H7 (cell line): ENCODE measurements around the gene NUAK1. TPM values are rescaled to one million over a fixed set of nuclear protein-coding genes. Genes with fewer than 3 reads are reported as not detected.
A peak's percentile ranks its signal among the peaks of the same experiment; 100 is the strongest.

ENCODE experiments used
- DNase-seq: peaks from one replicate; pipeline ENCODE4 v3.0.0; 2012
- H3K27me3 ChIP-seq: 2 replicates; pipeline ENCODE4 v1.6.0; 2011; ENCODE audit warnings: mild to moderate bottlenecking, low read length; ENCODE audit not compliant: control insufficient read depth, insufficient read depth
- H3K36me3 ChIP-seq: replicated peaks from 2 replicates; pipeline ENCODE4 v1.5.1; 2011; ENCODE audit warnings: low read length; ENCODE audit not compliant: control insufficient read depth, insufficient read depth
- H3K4me3 ChIP-seq: 2 replicates; pipeline ENCODE4 v1.5.1; 2011; ENCODE audit warnings: low read depth, mild to moderate bottlenecking, control low read depth, low read length, moderate library complexity; ENCODE audit not compliant: insufficient read depth
- total RNA-seq: library from RNA; depleted of rRNA; stranded (reverse); fragments of >200 nt; shearing (Covaris generic); gene quantifications from 2 replicates; pipeline ENCODE4 v1.2.3, GENCODE V29; 2014

The NUAK1 gene
- total RNA-seq, 1 experiment from 2014 or later = 23.1 TPM

- no peaks in the 10 kb centered on the region for H3K36me3 ChIP-seq
- no peak overlapping the region for H3K4me3 ChIP-seq
- no peaks in the 10 kb centered on the region for H3K27me3 ChIP-seq
- no peak for DNase-seq
These were observed 24.2 kb downstream of the NUAK1 start for GRCh38 chr12:106114447-106115068.

GRCh38 chr12:106113824-106114446 is 24.8 kb downstream of the NUAK1 start:
- Histone ChIP-seq H3K4me3 (no peak overlapping the region), H3K27me3 (no peaks in the 10 kb centered on the region), H3K36me3 (no peaks in the 10 kb centered on the region)
- DNase-seq = no peak

- no peaks in the 10 kb centered on the region for H3K27me3 ChIP-seq
- DNase-seq = no peak
- no peaks in the 10 kb centered on the region for H3K36me3 ChIP-seq
- H3K4me3 ChIP-seq = no peak overlapping the region
These were observed 25.3 kb downstream of the NUAK1 start for GRCh38 chr12:106113446-106113823.

GRCh38 chr12:106113042-106113441 is 25.7 kb downstream of the NUAK1 start:
- Histone ChIP-seq H3K27me3 (no peaks in the 10 kb centered on the region), H3K4me3 (no peak overlapping the region), H3K36me3 (no peaks in the 10 kb centered on the region)
- DNase-seq = no peak

GRCh38 chr12:106112145-106112821 is 26.5 kb downstream of the NUAK1 start:
- DNase-seq = no peak
- no peak overlapping the region for H3K4me3 ChIP-seq
- H3K27me3 ChIP-seq = no peaks in the 10 kb centered on the region
- H3K36me3 ChIP-seq = no peaks in the 10 kb centered on the region

- DNase-seq = no peak
- Histone ChIP-seq H3K4me3 (no peak overlapping the region), H3K27me3 (no peaks in the 10 kb centered on the region), H3K36me3 (no peaks in the 10 kb centered on the region)
These were observed 28.0 kb downstream of the NUAK1 start for GRCh38 chr12:106110626-106111300.

GRCh38 chr12:106109168-106109910 is 29.4 kb downstream of the NUAK1 start:
- H3K36me3 ChIP-seq = no peaks in the 10 kb centered on the region
- no peaks in the 10 kb centered on the region for H3K27me3 ChIP-seq
- no peak overlapping the region for H3K4me3 ChIP-seq
- DNase-seq = no peak

GRCh38 chr12:106108185-106108835 is 30.4 kb downstream of the NUAK1 start:
- DNase-seq = peak; percentile 47
- no peak overlapping the region for H3K4me3 ChIP-seq
- no peaks in the 10 kb centered on the region for H3K27me3 ChIP-seq
- H3K36me3 ChIP-seq = no peaks in the 10 kb centered on the region

GRCh38 chr12:106107566-106107965 is 31.2 kb downstream of the NUAK1 start:
- no peak overlapping the region for H3K4me3 ChIP-seq
- no peak for DNase-seq
- 0 out of 2 replicates have a peak, but pooled peaks cover 1% of the 10 kb centered on the region for H3K36me3 ChIP-seq
- no peaks in the 10 kb centered on the region for H3K27me3 ChIP-seq

- Histone ChIP-seq H3K36me3 (0 out of 2 replicates have a peak, but pooled peaks cover 1% of the 10 kb centered on the region), H3K4me3 (no peak overlapping the region), H3K27me3 (no peaks in the 10 kb centered on the region)
- DNase-seq = no peak
These were observed 31.9 kb downstream of the NUAK1 start for GRCh38 chr12:106106892-106107291.

GRCh38 chr12:106106061-106106566 is 32.6 kb downstream of the NUAK1 start:
- no peaks in the 10 kb centered on the region for H3K27me3 ChIP-seq
- no peak overlapping the region for H3K4me3 ChIP-seq
- no peak for DNase-seq
- H3K36me3 ChIP-seq = 0 out of 2 replicates have a peak, but pooled peaks cover 1% of the 10 kb centered on the region

- no peak for DNase-seq
- H3K36me3 ChIP-seq = peaks cover 1% of the 10 kb centered on the region; the same call in 1 of the 2 replicates
- no peaks in the 10 kb centered on the region for H3K27me3 ChIP-seq
- H3K4me3 ChIP-seq = no peak overlapping the region
These were observed 37.0 kb downstream of the NUAK1 start for GRCh38 chr12:106101803-106102202.

GRCh38 chr12:106098691-106099200 is 40.0 kb downstream of the NUAK1 start:
- Histone ChIP-seq H3K4me3 (no peak overlapping the region), H3K27me3 (no peaks in the 10 kb centered on the region), H3K36me3 (peaks cover 1% of the 10 kb centered on the region; the same call in 1 of the 2 replicates)
- DNase-seq = peak; percentile 57
